RWPE2 (cell line): Measurements from ENCODE around the gene RERG.

Experiments
- ATAC-seq: fragments of 200-7000 bp; cut with Tn5 transposase; 3 replicates; pipeline ENCODE4 v1.9.1; 2021; ENCODE audit warnings: low read depth
- DNase-seq: peaks from one replicate; pipeline ENCODE4 v3.0.0-alpha.2; 2020; ENCODE audit warnings: low spot score
- H3K27ac ChIP-seq: fragments of 450-650 bp; 2 replicates; pipeline ENCODE4 v1.5.1; 2017; ENCODE audit warnings: mild to moderate bottlenecking; ENCODE audit not compliant: poor library complexity, severe bottlenecking
- H3K27me3 ChIP-seq: fragments of 250-450 bp; sonication (Bioruptor Pico); 2 replicates; pipeline ENCODE4 v1.5.1; 2021; ENCODE audit warnings: mild to moderate bottlenecking, moderate library complexity; ENCODE audit not compliant: insufficient read depth, poor library complexity, severe bottlenecking
- H3K36me3 ChIP-seq: fragments of 250-450 bp; sonication (Bioruptor Pico); 2 replicates; pipeline ENCODE4 v1.5.1; 2020; ENCODE audit warnings: low read depth, mild to moderate bottlenecking, moderate library complexity
- H3K4me1 ChIP-seq: fragments of 250-450 bp; sonication (Bioruptor Pico); 2 replicates; pipeline ENCODE4 v1.5.1; 2021; ENCODE audit warnings: mild to moderate bottlenecking, moderate library complexity; ENCODE audit not compliant: insufficient read depth, poor library complexity, severe bottlenecking
- H3K4me3 ChIP-seq: fragments of 250-450 bp; sonication (Bioruptor Pico); 2 replicates; pipeline ENCODE4 v1.5.1; 2021; ENCODE audit warnings: mild to moderate bottlenecking, moderate library complexity; ENCODE audit not compliant: severe bottlenecking
- H3K9me3 ChIP-seq: fragments of 250-450 bp; sonication (Bioruptor Pico); 2 replicates; pipeline ENCODE4 v1.5.1; 2021; ENCODE audit warnings: mild to moderate bottlenecking, moderate library complexity; ENCODE audit not compliant: severe bottlenecking
- CTCF ChIP-seq: fragments of 450-650 bp; IDR thresholded peaks from one replicate; pipeline ENCODE4 v1.5.1; 2017; ENCODE audit warnings: mild to moderate bottlenecking, moderate library complexity; ENCODE audit not compliant: poor library complexity, severe bottlenecking

The RERG gene

GRCh38 chr12:15196678-15197505, 24.3 kb downstream of the RERG start:
- Histone ChIP-seq H3K9me3 (no peaks in the 10 kb centered on the region), H3K4me1 (peaks cover 11% of the 10 kb centered on the region), H3K27ac (no peak overlapping the region), H3K36me3 (no peaks in the 10 kb centered on the region), H3K27me3 (no peaks in the 10 kb centered on the region), H3K4me3 (no peak overlapping the region)
- TF ChIP-seq CTCF, result no peak
- ATAC-seq (no peak), DNase-seq (no peak)

- TF ChIP-seq CTCF, result no peak
- DNase-seq, result no peak
Observed at GRCh38 chr12:15196221-15196620, 25.0 kb downstream of the RERG start.

GRCh38 chr12:15194456-15195368, 26.5 kb downstream of the RERG start:
- Histone ChIP-seq H3K36me3 (no peaks in the 10 kb centered on the region), H3K4me3 (no peak overlapping the region), H3K27ac (no peak overlapping the region), H3K27me3 (no peaks in the 10 kb centered on the region), H3K4me1 (peaks cover 11% of the 10 kb centered on the region), H3K9me3 (no peaks in the 10 kb centered on the region)
- TF ChIP-seq CTCF, result no peak
- ATAC-seq (no peak), DNase-seq (no peak)

More at GRCh38 chr12:15196221-15196620, 25.0 kb downstream of the RERG start:
- H3K27ac ChIP-seq, result no peak overlapping the region
- no peaks in the 10 kb centered on the region for H3K27me3 ChIP-seq
- peaks cover 11% of the 10 kb centered on the region for H3K4me1 ChIP-seq
- H3K36me3 ChIP-seq, result no peaks in the 10 kb centered on the region
- no peaks in the 10 kb centered on the region for H3K9me3 ChIP-seq
- no peak overlapping the region for H3K4me3 ChIP-seq
- no peak for ATAC-seq

- Histone ChIP-seq H3K27ac (no peak overlapping the region), H3K36me3 (no peaks in the 10 kb centered on the region), H3K4me3 (no peak overlapping the region), H3K27me3 (no peaks in the 10 kb centered on the region), H3K9me3 (no peaks in the 10 kb centered on the region), H3K4me1 (peaks cover 11% of the 10 kb centered on the region)
- ATAC-seq (no peak), DNase-seq (no peak)
- no peak for TF ChIP-seq CTCF
Observed at GRCh38 chr12:15193946-15194345, 27.3 kb downstream of the RERG start.
